ENCODE measurements around the gene IRAG1.

Gene IRAG1

DNA sequence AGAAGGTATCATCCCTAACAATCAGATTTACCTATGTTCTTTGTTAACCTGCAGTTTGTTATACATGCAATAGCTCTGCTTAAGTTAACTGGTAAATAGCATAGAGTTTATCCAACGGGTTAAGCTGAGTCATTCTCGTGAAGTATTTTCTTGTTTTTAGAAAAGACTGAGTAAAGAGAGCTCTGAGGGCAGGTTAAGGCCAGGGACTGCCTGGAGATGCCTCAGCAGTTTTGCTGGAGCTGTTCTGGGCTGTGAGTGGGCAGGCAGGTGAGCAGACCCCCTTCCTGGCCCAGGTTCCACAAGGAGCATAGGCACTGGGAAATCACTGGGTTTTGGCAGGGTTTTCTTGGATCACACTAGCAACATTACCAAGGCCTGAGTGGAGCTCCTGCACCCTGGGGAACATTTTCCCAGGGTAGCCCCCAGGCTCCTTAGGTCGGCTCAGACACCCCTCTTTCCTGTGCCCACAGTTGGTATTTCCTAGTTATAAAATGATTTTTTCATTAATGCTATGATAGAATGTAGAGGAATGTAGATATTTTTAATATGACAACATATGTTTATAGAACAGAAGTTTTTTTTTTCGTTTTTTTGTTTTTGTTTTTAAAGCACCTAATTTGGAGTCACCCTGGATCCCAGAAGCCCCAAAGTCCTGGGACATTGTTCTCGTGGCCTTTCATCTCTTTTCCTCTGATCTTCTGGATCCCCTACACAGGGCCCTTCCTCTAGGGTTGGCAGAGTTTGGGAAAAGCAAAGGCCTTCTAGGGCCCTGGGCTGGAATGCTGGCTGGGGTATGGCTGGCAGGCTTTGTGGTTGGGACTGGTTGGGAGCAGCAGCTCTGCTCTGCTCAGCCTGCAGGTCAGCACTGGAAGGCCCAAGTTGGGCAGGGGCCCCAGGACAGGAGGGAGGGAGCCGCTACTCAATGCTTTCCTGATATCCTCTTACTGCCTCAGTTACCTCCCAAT, 26.7 kb downstream of the IRAG1 start:
- DNase-seq = no peak

DNA sequence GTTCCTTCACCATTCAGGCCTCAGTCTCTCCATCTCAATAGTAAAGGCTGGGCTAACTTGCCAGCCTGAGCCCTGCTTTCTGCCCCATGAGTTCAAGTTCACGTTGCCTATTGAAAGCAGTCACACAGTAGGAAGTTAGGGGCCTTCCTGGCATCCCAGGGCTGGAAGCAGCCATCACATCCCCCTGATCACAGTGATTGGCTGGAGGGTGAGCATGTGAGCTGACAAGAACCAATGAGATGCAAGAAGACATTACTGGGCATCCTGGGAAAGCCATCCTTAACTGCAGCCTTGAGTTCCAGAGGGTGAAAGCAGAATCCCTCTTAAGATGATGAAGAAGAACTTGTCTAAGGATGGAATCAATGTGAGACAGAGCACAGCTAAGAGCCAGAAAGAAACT, 29.1 kb downstream of the IRAG1 start:
- DNase-seq = no peak

- DNase-seq = no peak
These were observed 29.6 kb downstream of the IRAG1 start for GRCh38 chr11:10663990-10664389.

DNA sequence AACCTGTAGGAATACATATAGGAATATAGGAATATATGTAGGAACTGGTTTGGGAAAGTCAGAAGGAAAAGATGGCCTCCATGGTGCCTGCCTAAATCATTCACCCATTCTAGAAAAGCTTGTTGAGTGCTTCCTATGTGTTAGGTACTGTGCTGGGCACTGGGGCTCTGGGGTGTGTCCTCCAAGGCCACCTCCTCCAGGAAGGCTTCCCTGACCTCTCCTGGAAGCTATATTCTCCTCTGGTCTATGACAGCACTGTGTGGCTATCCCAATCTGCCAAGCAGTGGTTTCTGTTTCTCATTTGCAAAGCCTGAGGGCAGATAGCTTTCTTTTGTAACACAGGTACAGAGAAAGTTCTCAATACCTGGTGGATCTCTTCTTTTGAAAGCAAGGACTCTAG, 30.2 kb downstream of the IRAG1 start:
- DNase-seq = no peak

DNA sequence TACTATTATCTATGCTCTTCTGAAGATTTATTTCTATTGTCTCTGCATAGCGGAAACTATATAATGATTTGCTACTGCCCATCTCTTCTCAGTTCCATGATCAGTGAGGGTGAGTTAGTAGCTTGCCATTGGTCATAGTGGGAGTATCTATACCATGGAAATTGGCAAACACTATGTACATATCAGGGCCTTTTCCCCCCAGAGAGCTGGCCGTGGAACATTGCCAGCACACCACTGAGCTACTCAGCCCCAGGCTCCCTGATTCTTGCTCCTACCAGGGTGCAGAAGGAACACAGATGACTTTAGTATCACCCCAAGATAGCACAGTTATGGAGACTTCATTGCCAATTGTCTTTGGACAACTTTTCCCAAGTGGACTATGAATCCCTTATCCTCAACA, 33.2 kb downstream of the IRAG1 start:
- DNase-seq = no peak

DNA sequence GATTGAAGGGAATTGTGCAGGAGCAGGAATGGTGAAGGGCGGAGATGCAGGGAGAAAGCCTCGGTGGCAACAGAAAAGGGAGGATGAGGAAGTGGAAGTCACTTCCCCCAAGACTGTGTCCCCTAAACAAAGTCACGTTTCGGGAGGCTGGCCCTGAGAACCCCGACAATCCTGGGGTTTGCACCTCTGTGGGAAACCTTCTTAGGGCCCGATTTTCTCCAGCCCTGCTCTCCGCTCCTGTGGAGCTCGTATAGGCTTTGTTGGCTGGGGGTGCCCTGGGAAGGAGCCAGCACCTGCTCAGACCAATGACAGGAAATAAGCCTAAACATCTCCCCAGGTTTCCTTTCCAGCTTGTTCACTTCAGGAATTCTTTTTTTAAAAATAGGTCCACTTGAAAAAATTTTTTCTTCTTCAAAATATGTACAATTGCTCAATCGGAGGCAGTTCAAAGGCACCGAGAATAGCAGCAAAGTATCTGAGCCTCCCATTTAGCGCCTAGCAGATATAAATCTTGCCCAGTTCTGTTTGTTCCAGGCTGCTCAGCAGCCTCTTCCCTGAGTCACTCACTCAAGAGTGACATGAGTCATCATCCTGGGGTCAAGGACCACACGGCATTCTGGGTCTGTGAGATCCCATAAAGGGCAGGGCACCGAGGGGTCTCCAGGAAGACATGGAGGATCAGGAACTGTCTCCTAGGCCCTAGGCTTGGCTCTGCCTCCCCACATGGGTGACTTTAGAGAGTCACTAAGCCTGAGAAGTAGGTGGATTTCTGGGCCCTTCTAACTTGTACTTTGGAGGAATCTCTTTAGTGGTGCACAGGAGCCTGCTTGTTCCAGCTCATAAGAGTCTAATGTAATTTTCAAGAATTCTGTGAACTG, 34.0 kb downstream of the IRAG1 start:
- DNase-seq = no peak

DNA sequence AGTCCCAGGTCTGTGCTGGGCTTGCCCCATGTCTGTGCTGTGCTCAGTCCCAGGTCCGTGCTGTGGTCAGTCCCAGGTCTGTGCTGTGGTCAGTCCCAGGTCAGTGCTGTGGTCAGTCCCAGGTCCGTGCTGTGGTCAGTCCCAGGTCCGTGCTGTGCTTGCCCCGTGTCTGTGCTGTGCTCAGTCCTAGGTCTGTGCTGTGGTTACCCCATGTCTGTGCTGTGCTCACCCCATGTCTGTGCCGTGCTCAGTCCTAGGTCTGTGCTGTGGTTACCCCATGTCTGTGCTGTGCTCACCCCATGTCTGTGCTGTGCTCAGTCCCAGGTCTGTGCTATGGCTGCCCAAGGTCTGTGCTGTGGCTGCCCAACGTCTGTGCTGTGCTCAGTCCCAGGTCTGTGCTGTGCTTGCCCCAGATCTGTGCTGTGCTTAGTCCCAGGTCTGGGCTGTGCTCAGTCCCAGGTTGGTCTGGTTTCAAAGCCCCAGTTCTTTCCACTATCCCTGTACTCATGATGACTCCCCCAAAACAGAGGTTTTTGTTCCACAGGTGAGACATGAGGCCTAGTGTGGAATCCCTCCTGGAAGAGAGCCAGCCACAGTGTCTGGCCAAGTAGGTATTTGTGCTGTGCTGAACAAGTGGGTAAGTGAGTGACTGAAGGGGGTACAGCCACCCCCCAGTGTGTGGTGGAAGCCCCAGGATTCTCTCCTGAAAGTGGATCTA, 34.8 kb downstream of the IRAG1 start:
- DNase-seq = no peak

DNA sequence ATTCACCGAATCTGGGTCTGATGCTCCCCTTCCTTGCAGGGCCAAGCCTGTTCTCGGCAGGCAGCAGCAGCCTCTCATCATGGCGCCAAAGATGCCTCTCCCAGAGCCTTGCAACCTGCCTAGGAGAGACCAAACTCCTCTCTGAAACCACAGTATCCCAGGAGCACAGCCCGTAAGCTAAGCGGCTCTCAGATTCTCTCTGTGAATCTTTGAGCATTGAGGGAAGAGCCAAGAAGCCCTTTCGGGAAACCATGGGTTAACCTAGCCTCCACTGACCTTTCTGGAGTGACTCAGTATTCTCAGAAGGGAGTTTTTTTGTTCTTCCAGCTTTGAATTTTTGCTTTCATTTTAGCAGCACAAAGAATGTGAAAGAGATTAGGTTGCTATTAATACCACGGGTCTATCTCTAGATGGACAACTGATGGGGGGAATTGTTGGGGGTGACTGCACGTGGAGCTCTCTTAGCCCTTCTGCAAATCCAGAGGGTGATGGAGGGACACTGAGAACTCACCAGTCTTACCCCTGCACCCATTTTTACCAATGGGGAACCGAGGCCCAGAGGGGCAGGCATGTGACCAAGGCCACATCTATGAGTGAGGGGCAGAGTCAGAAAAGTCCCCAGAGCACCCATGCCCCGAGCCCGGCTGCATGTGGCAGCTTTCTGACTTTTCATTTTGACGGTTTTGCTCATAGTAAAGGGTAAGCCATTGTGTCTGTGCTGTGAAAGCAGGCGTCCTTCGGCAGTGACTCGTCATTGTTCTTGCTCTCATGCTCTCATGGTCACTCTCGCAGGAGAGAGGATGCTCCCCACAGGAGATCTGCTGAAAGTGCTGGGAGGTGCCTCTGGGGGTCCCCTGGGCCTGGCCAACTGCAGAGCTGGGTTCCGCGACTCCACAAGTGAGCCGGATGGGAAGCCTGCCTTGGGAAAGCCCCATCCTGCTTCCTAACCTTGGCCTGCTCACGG, 36.0 kb downstream of the IRAG1 start:
- DNase-seq = no peak

DNA sequence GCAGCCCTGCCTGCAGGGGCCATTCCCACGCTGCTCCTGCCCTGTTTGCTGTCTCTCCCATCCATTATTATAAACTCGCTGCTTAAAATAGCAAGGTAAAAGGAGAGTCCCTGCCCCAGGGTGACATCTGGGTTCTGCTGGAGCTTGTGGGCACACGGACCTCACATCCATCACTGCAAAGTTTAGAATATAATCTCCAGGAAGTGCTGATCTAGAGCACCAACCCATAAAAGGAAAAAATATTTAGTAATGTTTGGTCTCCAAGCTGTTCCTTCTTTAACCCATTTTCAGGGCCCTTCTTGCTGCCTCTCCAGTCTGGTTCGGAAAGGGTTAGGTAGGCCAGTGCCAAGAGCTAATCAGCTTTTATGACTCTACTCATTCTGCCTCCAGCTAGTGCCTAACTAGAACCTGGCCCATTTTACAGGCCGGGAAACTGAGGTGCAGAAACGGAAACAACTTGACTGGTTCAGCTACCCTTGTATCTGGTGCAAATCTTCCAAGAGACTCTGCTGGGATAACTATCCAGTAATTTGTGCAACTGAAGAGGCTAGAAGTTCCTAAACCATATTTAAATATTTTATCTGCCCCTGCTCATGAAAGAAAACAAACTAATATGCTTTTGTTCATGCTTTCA, 37.5 kb downstream of the IRAG1 start:
- DNase-seq = no peak

DNA sequence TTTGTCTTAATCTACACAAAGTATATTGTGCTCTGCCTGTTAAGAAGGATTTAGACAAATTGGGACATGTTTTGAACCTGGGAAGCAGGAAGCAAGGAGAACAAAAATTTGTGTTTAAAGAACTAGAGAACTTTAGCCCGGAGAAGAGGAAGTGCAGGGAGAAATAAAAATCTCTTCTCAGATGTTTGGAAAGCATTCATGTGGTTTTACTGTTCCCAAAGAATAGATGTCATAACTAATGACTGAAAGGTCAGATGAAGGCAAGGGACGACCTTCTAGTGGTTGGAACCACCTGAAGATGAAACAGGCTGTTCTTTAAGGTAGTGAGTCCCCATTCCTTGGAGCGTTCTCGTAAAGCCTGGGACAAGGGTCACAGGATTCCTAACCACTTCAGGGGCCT, 38.3 kb downstream of the IRAG1 start:
- no peak for DNase-seq

DNA sequence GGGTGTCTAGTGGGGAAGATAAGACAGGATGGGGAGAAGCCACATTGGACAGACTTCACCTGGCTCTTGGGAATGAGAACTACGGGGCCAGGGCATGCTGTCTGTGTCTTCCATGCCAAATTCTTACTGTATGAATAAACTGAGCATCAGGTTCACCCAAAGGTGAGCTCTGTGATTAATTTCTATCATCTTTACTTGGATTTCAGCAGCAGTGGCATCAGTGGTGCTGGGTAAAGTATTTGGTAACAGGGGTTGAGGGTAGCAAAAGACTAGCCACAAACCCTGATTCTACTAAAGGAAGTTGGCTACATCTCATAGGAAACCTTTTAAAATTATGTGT, 38.8 kb downstream of the IRAG1 start:
- DNase-seq = no peak

DNA sequence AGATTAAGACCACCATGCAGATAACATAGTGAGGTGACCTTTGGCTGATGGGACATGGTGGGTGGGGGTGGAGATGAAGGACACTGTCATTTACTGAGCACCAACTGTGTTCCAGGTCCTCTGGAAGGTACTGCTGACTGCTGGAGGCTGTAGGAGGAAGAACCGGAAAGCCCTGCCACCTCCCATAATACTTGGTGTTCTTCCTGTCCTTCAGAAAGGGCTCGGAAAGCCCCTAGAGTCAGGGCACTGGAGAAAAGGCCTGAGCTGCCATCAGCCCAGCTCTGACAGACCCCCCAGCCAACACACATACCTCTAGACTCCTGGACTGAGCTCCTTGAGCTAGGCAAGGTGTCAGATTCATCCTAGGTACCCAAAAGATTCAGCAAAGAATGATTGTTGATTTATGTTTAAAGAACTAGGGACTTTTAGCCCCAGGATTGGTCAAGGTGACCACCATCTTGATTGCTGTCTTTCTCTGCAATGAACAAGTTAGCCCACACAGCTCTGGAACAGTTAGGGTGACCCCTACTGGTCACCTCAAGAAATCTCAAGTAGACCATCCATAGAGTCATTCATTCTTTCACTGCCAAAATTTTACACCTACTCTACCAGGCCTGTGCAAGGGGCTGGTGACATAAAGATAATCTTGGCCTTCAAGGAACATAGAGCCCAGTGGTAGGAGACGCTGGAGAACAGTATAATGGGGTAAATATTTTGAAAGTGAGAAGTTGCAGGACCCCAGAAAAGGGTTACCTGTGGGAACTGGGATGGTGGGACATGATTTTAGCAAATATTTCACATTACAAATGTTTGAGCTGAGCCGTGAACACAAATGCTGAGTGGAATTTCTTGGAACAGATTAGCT, 39.4 kb downstream of the IRAG1 start:
- peak; percentile 16 to 18 for DNase-seq

GRCh38 chr11:10653261-10653660, 40.3 kb downstream of the IRAG1 start:
- DNase-seq = no peak

DNA sequence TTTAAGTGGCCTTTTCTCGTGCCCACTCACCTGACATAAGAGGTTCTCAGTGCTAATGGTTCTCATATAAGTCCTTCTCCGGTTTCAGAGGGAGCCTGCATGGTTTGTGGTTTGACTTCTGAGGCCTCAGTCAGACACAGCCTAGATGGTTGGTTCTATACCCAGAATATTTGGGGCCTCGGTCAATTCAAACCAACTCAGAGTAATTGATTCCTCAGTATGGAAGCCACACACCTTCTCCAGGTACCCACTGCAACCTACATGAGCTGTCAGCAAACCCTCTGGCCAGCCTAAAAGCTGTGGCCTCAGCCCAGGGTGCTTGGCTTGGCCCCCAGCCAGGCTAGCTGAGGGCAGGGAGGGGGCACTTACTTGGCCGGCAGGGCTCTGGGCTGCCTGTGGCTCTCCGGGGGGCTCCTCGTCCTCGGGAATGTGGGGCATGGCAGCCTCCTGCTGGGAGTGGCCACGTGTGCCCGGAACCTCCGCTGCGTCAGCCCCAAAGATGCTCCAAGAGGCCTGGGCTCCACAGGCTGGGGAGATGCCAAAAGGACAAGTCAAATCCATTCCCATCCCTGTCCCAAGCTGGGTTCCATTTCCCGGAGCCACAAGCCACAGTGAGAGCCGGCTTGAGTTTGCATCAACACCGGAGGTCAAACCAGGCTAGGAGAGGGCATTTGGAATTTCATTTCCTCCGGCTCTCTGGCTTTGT, 41.7 kb downstream of the IRAG1 start:
- no peak for DNase-seq

DNA sequence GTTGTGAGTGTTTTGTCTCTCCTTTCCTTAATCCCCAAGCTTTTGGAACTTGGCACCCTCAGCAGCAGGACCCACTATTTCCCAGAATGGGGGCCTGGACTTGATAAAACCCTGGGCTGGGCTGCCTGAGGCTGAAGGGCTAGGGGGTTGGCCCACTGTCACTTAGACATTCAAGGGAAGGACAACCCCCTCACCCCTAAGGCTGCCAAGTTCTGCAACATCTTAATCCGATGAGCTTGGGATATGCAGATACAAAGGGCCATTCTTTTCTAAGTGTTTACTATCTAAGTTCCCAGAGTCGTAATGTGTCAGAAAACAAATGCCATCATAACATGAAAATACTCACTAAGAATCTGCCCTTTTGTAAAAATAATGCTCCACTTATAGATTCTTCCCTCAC, 42.9 kb downstream of the IRAG1 start:
- DNase-seq = no peak

GRCh38 chr11:10650166-10650565, 43.4 kb downstream of the IRAG1 start:
- no peak for DNase-seq

- no peak for DNase-seq
These were observed 44.7 kb downstream of the IRAG1 start for GRCh38 chr11:10648871-10649270.

DNA sequence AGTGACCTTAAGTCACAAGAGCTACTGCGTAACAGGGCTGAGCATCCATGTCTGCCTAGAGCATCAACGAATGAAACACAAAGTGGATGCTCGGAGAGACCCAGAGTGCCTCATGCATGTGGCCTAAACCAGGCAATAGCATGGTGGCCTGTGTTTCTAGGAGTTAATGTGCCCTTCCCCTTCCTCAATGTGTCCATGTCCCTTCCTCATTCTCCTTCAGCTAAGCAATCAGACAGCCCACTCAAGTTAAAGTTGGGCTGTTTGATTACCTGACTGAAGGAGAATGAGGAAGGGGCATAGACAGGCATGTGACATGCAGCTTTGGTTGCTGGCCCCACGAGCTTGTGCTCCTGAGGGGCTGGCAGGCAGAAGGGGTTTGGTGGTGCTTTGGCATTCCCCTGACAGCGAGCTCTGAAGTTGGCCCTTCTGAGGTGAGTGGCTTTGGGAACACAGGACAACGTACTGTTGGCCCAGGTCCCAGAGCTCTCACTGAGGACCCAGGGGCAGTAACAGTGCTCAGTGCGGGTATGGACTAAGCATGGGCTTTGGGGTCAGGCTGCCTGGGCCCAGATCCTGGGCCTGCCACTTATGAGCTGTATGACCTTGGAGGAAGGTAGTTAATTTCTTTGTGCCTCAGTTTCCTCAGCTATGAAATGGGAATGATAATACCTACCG, 46.7 kb downstream of the IRAG1 start:
- DNase-seq = no peak

DNA sequence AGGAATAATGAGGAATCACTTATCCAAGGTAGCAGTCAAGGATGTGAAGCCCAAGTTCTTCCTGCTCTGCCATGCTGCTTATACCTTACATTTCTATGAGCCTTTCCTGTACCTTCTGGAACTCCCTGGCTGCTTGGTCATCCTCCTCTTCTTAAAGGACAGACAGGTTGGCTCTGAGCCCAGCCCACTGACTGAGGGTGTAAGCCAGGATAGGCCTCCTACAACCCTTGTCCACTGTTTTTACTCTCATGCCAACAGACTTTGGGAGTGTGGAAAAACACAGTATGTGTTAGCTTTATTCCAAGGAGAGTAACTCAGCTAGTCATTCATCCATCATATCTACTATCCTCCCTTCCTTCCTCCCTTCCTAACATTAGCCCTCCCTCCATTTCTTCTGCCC, 47.5 kb downstream of the IRAG1 start:
- DNase-seq = no peak
